ENCODE data around the gene GABRP. TPM values are rescaled to one million over a fixed set of nuclear protein-coding genes. Genes with fewer than 3 reads are reported as not detected.

The GABRP gene
- total RNA-seq, 1 experiment from 2014 or later, result 1.5 TPM

- Histone ChIP-seq H4K20me1 (ENCODE audit: control insufficient read depth, insufficient read depth, insufficient read length) (no peaks in the 10 kb centered on the region), H3K56ac (ENCODE audit: insufficient read length, low read depth, low read length) (no peak overlapping the region), H3K9me3 (ENCODE audit: control insufficient read depth, low read depth, low read length) (no peaks in the 10 kb centered on the region), H3K27me3 (ENCODE audit: insufficient read depth, low read length) (no peaks in the 10 kb centered on the region), H3K23ac (ENCODE audit: insufficient read length, low read depth, low read length) (no peak overlapping the region), H3K27ac (ENCODE audit: insufficient read length, low read depth, low read length) (no peak overlapping the region), H2BK12ac (ENCODE audit: insufficient read length, low read depth, low read length) (no peak overlapping the region), H3T11ph (ENCODE audit: low read length) (no peak overlapping the region), H3K14ac (ENCODE audit: insufficient read depth, low read length) (no peak overlapping the region), H4K5ac (ENCODE audit: insufficient read length, low read depth, low read length) (no peak overlapping the region), H2AK5ac (ENCODE audit: insufficient read length, low read length) (no peak overlapping the region), H2BK20ac (ENCODE audit: low read depth, low read length, poor library complexity, severe bottlenecking) (no peak overlapping the region), H3K4me2 (ENCODE audit: insufficient read depth, insufficient read length, low read length) (no peak overlapping the region), H2AFZ (ENCODE audit: low read length) (no peak overlapping the region), H4K8ac (replicated peaks; ENCODE audit: insufficient read length, low read depth, low read length) (no peak overlapping the region), H3K4ac (ENCODE audit: low read depth, low read length) (no peak overlapping the region), H3K23me2 (ENCODE audit: insufficient read length, low read depth, low read length, poor library complexity, severe bottlenecking) (no peaks in the 10 kb centered on the region), H3K79me2 (ENCODE audit: insufficient read depth, low read length) (no peaks in the 10 kb centered on the region), H3K18ac (ENCODE audit: insufficient read length, low read depth, low read length) (no peak overlapping the region), H4K91ac (ENCODE audit: insufficient read length, low read depth, low read length) (no peak overlapping the region), H2BK120ac (ENCODE audit: low read depth, low read length, poor library complexity, severe bottlenecking) (no peak overlapping the region), H3K79me1 (ENCODE audit: insufficient read depth, low read depth, low read length, poor library complexity, severe bottlenecking) (no peaks in the 10 kb centered on the region), H2BK5ac (ENCODE audit: insufficient read length, low read length) (no peak overlapping the region), H2BK15ac (ENCODE audit: low read depth, low read length) (no peak overlapping the region), H3K9ac (ENCODE audit: extremely low read depth, insufficient read length, low read length) (no peak overlapping the region), H3K4me1 (ENCODE audit: insufficient read depth, low read length) (peaks cover 4% of the 10 kb centered on the region; the same call in 1 of the 2 replicates)
- DNase-seq, result peak; percentile 12
- Mint-ChIP-seq H3K36me3 (ENCODE audit: insufficient read depth in 1 of 3, low read depth in 3 of 3) (no peaks in the 10 kb centered on the region; a peak in 2 of 7 replicates), H3K4me3 (no peak overlapping the region), H3K9me3 (peaks cover 0 to 4% of the 10 kb centered on the region in 2 experiments; a peak in 2 of 5 replicates), H3K4me1 (peaks cover 37 to 40% of the 10 kb centered on the region in 2 experiments), H3K27ac (no peak overlapping the region), H3K27me3 (ENCODE audit: low read depth) (peaks cover 3% of the 10 kb centered on the region)
- no CpG with 5 or more reads among the region's 7 CpGs for WGBS (ENCODE audit: extremely low coverage, insufficient read length, low lambda C conversion rate)
- TF ChIP-seq, protein P1, sequence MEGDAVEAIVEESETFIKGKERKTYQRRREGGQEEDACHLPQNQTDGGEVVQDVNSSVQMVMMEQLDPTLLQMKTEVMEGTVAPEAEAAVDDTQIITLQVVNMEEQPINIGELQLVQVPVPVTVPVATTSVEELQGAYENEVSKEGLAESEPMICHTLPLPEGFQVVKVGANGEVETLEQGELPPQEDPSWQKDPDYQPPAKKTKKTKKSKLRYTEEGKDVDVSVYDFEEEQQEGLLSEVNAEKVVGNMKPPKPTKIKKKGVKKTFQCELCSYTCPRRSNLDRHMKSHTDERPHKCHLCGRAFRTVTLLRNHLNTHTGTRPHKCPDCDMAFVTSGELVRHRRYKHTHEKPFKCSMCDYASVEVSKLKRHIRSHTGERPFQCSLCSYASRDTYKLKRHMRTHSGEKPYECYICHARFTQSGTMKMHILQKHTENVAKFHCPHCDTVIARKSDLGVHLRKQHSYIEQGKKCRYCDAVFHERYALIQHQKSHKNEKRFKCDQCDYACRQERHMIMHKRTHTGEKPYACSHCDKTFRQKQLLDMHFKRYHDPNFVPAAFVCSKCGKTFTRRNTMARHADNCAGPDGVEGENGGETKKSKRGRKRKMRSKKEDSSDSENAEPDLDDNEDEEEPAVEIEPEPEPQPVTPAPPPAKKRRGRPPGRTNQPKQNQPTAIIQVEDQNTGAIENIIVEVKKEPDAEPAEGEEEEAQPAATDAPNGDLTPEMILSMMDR (conservative IDR thresholded peaks at IDR 0.05), result no peak
Measured at GRCh38 chr5:170749911-170750431, 33.6 kb upstream of the GABRP start.
